K562 (cell line): ENCODE measurements around the gene SEC61G. TPM values are rescaled to one million over a fixed set of nuclear protein-coding genes. Genes with fewer than 3 reads are reported as not detected.

ENCODE experiments used
- polyA plus RNA-seq, 8 experiments: library from polyadenylated mRNA; depleted of rRNA in 4 of 8; stranded (reverse) in 5 of 8; unstranded in 3 of 8; fragments of >200 nt; fragmentation: Nextera tagmentation in 2 of 8; fragmentation: Illumina TruSeq in 1 of 8; extraction: Ambion mirVana in 2 of 8; extraction: Trizol in 1 of 8; gene quantifications; 2 replicates each; pipeline versions ENCODE4 v1.2.1 to v1.2.3, GENCODE V29; 2011 to 2014; ENCODE audit warnings: inconsistent platforms in 1 of 8, missing spikeins in 1 of 8
- total RNA-seq, 7 experiments: library from RNA; depleted of rRNA in 6 of 7; stranded (reverse); fragments of >200 nt in 6 of 7; fragmentation: Illumina TruSeq in 2 of 7; extraction: Trizol in 2 of 7; gene quantifications; 2 replicates each; pipeline versions ENCODE4 v1.2.1 to v1.2.3, GENCODE V29; 2011 to 2021; ENCODE audit warnings: low replicate concordance in 1 of 7

The SEC61G gene
- total and polyA plus RNA-seq, 9 of the 15 experiments (the other 6 are each of a cell fraction or from before 2014, with no cell fraction given), result 138 to 565 (median 223) TPM

Other genes with a start within 250 kb of the SEC61G start
- gene VSTM2A, start 216.8 kb downstream of the SEC61G start, total RNA-seq (2014; rRNA removed), result not detected in 2 replicates
- not detected in 2 replicates for gene VSTM2A, start 216.8 kb downstream of the SEC61G start, total RNA-seq (2014; rRNA removed; fragmentation: Illumina TruSeq; extraction: Trizol)
- not detected in 2 replicates for gene VSTM2A, start 216.8 kb downstream of the SEC61G start, total RNA-seq (2015; rRNA removed; fragmentation: Illumina TruSeq; extraction: Trizol)
- gene VSTM2A, start 216.8 kb downstream of the SEC61G start, total RNA-seq (2021), result not detected in 2 replicates
- gene VSTM2A, start 216.8 kb downstream of the SEC61G start, polyA plus RNA-seq (2011; rRNA removed), result not detected in 2 replicates
- not detected in 2 replicates for gene VSTM2A, start 216.8 kb downstream of the SEC61G start, polyA plus RNA-seq (2014; fragmentation: Illumina TruSeq; extraction: Trizol)
- gene VSTM2A, start 216.8 kb downstream of the SEC61G start, polyA plus RNA-seq (2014; fragmentation: Nextera tagmentation; extraction: Ambion mirVana), result not detected
- gene VSTM2A, start 216.8 kb downstream of the SEC61G start, polyA plus RNA-seq (2014; rRNA removed), result not detected in 2 replicates